ENCODE measurements around the gene ABHD14A.
A peak's percentile ranks its signal among the peaks of the same experiment; 100 is the strongest.

Gene ABHD14A

GRCh38 chr3:52023101-52023770 lies 48.4 kb downstream of the ABHD14A start:
- ATAC-seq (replicated peaks) (no peak), DNase-seq (no peak)
- no peak overlapping the region for H3K4me3 Mint-ChIP-seq
- peak overlapping the region in 1 of 2 donors; percentile 41 for H3K27ac Mint-ChIP-seq
- H3K27me3 Mint-ChIP-seq: no peaks in the 10 kb centered on the region
- H3K9me3 Mint-ChIP-seq: no peaks in the 10 kb centered on the region
- no peaks in the 10 kb centered on the region for H3K36me3 Mint-ChIP-seq (ENCODE audit: insufficient read depth)
- no peaks in the 10 kb centered on the region for H3K4me1 Mint-ChIP-seq (ENCODE audit: low read depth in 2 of 2)

DNA sequence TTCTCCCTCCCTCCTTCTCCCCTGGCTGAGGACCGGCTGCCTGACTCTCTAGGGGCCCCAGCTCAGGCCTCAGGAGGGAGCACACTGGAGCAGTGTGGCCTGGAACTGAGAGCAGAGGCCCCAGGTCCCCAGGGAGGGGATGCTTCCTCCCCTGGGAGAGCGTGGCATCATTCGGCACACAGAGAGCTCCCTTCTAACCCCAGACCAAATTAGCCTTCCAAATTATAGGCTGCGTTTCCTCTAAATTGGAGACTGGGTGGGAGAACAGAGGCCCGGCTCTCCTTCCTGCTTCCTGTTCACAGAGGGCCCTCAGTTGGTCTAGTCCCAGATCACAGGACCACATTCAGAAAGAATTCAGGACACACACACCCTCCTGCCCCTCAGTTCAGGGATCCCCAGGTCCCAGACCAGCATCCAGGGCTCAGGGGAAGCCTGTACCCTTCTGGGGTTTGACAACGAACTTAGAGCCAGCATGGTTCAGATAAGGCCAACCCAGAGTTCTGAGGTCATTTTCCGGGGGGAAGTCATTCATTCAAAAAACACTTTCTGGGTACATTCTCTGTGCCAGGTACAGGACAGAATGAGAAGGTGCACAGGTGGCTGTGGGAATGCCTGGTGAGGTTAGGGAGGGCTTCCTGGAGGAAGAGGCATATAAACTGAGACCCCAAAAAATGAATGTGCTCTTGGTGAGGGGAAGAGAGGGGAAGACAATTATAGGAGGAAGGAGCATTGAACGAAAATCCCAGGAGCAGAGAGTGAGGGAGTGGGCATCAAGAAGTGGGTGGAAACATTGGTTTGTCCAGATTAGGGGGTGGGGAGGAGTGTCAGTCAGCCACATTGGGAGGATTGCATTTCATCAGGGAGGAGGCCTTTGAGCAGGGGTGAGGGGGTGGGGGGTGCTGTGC lies 49.2 kb downstream of the ABHD14A start:
- no peak for DNase-seq
- no peaks in the 10 kb centered on the region for H3K27me3 Mint-ChIP-seq
- no peak for ATAC-seq (replicated peaks)
- peak overlapping the region in 1 of 2 donors; percentile 5 for H3K27ac Mint-ChIP-seq
- H3K4me3 Mint-ChIP-seq: no peak overlapping the region
- no peaks in the 10 kb centered on the region for H3K36me3 Mint-ChIP-seq (ENCODE audit: insufficient read depth)
- H3K9me3 Mint-ChIP-seq: no peaks in the 10 kb centered on the region
- no peaks in the 10 kb centered on the region for H3K4me1 Mint-ChIP-seq (ENCODE audit: low read depth in 2 of 2)

DNA sequence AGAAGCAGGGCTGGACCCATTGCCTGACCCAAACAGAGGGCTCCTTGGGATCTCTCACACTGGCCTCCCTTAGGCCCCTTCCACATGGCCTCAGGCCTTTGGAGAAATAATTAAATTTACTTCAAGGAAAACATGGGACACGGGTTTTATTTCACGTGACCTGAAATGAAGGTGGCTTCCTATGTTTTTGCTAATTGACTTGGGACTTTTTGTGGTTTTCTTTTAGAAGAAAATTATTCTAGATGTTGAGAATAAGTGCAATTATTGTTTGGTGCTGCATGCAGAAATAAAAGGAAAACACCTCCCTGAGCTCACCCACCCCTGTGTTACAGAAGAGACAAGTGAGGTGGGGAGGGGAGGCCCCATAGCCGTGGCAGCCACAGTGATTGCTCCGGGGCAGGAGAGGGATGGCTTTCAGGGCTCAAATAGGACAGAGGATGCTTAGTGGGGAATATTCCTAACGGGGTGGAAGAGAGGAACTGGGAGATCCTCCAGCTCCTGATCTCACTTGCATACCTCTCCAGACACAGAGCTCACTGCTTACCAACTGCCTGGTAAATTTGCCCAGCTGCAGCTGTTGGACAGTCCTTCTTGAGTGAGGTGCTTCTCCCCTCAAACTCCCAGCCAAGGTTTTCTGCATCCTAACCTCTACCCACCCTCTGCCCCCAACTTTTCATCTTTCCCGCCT lies 50.0 kb downstream of the ABHD14A start:
- Mint-ChIP-seq H3K36me3 (ENCODE audit: insufficient read depth) (no peaks in the 10 kb centered on the region), H3K4me3 (no peak overlapping the region), H3K27me3 (no peaks in the 10 kb centered on the region), H3K9me3 (no peaks in the 10 kb centered on the region), H3K27ac (peak overlapping the region; percentile 5 to 57), H3K4me1 (ENCODE audit: low read depth in 2 of 2) (no peaks in the 10 kb centered on the region)
- DNase-seq (no peak), ATAC-seq (replicated peaks) (no peak)

DNA sequence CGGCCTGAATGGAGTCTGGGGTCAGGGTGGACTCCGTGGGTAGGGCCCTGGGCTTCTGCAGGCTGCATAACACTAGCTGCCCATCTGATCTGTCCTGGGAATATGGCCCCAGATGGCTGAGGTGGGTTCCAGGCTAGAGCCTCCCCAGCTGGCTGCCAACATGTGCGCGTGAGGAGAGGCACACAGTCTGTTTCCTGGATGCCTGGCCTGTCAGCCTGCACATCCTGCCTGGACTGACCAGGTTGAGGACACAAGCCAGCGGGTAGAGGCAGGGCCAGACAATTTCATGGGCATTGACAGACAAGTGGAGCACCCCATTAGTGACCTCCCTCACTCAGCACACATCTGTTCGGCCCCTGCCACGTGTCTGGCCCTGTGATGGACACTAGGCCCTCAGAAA lies 50.6 kb downstream of the ABHD14A start:
- no peaks in the 10 kb centered on the region for H3K27me3 Mint-ChIP-seq
- no peaks in the 10 kb centered on the region for H3K9me3 Mint-ChIP-seq
- no peak overlapping the region for H3K4me3 Mint-ChIP-seq
- H3K27ac Mint-ChIP-seq: peak overlapping the region in 1 of 2 donors; percentile 57
- H3K4me1 Mint-ChIP-seq (ENCODE audit: low read depth in 2 of 2): peaks cover 0 to 2% of the 10 kb centered on the region in 2 donors
- no peaks in the 10 kb centered on the region for H3K36me3 Mint-ChIP-seq (ENCODE audit: insufficient read depth)
- DNase-seq (no peak), ATAC-seq (replicated peaks) (no peak)

DNA sequence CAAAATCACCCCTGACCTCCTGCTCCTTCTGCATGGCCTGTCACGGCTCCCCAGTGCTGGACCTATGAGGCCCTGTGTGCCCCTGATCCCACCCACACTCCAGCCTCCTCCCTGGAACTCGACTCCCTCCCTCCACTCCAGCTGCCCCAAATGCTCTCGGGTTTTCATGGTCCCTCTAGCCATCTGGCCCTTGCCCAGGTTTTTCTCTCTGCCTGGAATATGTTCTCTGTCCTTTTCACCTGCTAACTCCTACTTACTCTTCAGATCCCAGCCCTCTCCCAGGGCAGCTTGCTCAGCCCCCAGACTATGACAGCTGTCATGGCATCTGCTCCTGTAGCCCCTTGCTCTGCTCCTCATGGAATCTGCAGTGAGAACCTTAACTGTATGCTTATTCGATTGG lies 51.2 kb downstream of the ABHD14A start:
- H3K36me3 Mint-ChIP-seq (ENCODE audit: insufficient read depth): no peaks in the 10 kb centered on the region
- ATAC-seq (replicated peaks) (no peak), DNase-seq (no peak)
- H3K27me3 Mint-ChIP-seq: no peaks in the 10 kb centered on the region
- H3K4me3 Mint-ChIP-seq: no peak overlapping the region
- peaks cover 0 to 2% of the 10 kb centered on the region in 2 donors for H3K4me1 Mint-ChIP-seq (ENCODE audit: low read depth in 2 of 2)
- peak overlapping the region in 1 of 2 donors; percentile 57 for H3K27ac Mint-ChIP-seq
- H3K9me3 Mint-ChIP-seq: no peaks in the 10 kb centered on the region

DNA sequence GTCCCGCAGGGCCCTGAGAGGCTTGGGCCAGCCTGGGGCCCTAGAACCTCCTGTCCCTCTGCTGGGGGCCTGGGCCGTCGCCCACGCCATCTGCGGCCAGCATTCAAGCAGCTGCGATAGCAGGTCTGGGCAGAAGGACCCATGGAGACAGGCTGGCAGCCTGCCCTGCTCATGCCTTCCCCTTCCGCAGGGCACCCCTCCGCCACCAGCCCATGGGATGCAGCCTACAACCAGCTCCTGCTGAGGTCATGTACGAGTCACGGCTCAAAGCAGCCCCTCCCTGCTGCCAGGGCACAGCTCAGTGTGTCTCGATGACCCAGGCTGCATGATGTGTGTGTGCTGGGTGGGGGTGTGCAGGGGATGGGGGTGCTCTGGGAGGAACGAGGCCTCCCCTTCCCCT lies 53.7 kb downstream of the ABHD14A start:
- no peak overlapping the region for H3K27ac Mint-ChIP-seq
- H3K9me3 Mint-ChIP-seq: no peaks in the 10 kb centered on the region
- DNase-seq (no peak), ATAC-seq (replicated peaks) (no peak)
- peaks cover 0 to 2% of the 10 kb centered on the region in 2 donors for H3K4me1 Mint-ChIP-seq (ENCODE audit: low read depth in 2 of 2)
- H3K36me3 Mint-ChIP-seq (ENCODE audit: insufficient read depth): no peaks in the 10 kb centered on the region
- no peak overlapping the region for H3K4me3 Mint-ChIP-seq
- H3K27me3 Mint-ChIP-seq: no peaks in the 10 kb centered on the region

DNA sequence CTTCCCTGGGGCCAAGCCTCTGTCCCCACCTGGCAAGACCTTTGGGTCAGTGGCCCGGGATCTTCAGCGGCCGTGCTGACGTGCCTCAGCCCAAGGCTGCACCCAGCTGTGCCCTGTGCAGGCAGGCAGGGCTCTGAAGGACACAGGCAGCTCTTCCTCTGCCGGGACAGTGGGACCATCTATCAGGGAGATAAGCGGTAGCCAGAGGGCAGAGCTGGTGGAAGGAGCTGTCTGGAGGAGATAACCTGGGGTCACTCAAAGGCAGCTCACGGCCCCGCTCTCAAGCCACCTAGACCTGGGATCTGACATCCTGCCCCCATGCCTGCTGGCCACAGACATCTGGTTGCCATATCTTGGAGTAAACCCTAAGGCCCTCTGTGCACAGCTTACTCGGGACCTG lies 54.2 kb downstream of the ABHD14A start:
- Mint-ChIP-seq H3K4me1 (ENCODE audit: low read depth in 2 of 2) (peaks cover 0 to 2% of the 10 kb centered on the region in 2 donors), H3K36me3 (ENCODE audit: insufficient read depth) (no peaks in the 10 kb centered on the region)
- no peak for ATAC-seq (replicated peaks)

GRCh38 chr3:52029535-52029934 lies 54.7 kb downstream of the ABHD14A start:
- ATAC-seq (replicated peaks): no peak
- Mint-ChIP-seq H3K9me3 (no peaks in the 10 kb centered on the region), H3K27me3 (no peaks in the 10 kb centered on the region), H3K4me1 (ENCODE audit: low read depth in 2 of 2) (peaks cover 0 to 2% of the 10 kb centered on the region in 2 donors), H3K4me3 (no peak overlapping the region), H3K27ac (peak overlapping the region in 1 of 2 donors; percentile 38), H3K36me3 (ENCODE audit: insufficient read depth) (no peaks in the 10 kb centered on the region)
- DNase-seq: no peak

More for the DNA sequence above, 54.2 kb downstream of the ABHD14A start:
- Mint-ChIP-seq H3K9me3 (no peaks in the 10 kb centered on the region), H3K4me3 (no peak overlapping the region), H3K27ac (no peak overlapping the region), H3K27me3 (no peaks in the 10 kb centered on the region)
- no peak for DNase-seq

All from effector memory CD8-positive, alpha-beta T cell (primary cell).